ENCODE data around the gene TMEM121. TPM values are rescaled to one million over a fixed set of nuclear protein-coding genes. Genes with fewer than 3 reads are reported as not detected.

Gene TMEM121
- total RNA-seq (2014; rRNA removed; shearing (Covaris generic)) = 1.2 and 2.9 TPM in 2 replicates

DNA sequence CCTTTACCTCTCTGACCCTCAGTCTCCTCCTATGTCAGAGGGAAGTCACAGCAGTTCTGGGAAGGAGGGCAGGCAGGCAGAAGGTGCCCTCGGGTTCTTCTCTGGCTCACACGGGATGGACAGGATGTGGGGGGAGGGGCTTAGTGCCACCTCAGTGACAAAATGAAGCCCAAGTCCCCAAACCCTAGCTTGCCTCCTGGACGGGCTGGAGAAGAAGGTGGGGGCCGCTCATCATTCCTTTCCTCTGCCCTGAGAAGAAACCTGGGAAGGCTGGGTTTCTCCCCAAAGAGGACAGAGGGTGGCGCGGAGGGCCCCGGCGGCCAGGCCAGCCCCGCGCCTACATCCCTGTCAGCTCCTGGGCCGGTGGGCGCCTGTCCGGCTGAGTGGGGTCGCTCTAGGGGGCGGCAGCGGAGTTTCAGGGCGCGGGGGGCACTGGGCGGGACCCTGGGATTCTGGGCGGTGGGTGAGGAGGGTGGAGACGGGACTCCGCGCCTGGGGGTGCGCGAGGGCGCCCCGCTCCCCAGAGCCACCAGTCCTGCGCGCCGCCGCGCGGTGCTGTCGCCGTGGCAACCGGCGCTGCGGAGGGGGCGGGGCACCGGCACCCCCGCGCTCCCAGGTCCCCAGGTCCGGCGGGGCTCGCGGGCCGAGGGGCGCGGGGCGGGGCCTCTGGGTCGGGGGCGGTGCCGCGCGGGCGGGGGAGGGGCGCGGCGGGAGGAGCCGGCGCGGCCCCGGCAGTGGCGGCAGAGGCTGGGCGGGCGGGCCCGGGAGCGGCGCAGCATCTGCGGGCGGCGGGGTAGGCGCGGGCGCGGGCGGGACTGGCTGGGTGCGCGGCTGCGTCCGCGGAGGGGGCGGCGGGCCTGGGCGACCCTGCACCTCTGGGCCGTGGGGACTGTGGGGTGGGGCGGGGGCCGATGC lies at the start of gene TMEM121:
Gene TMEM121 (plus strand): TSS at position 723 of the 915 bp plus-strand sequence. CDS start 2,252 bp downstream, outside the sequence.
- no peak within 1 kb of the TSS; the same call in 1 of the 2 replicates for H3K4me3 ChIP-seq
- DNase-seq (ENCODE audit: low read depth in 1 of 2, low spot score in 2 of 2) = no peak

GRCh38 chr14:105476831-105477659 lies 49.3 kb upstream of the TMEM121 start:
- no peak for DNase-seq (ENCODE audit: low read depth in 1 of 2, low spot score in 2 of 2)
- peaks cover 26% of the 10 kb centered on the region for H3K27me3 ChIP-seq (replicated peaks)
- no peaks in the 10 kb centered on the region for H3K36me3 ChIP-seq
- H3K27ac ChIP-seq = no peak overlapping the region
- H3K4me1 ChIP-seq (replicated peaks) = peaks cover 39% of the 10 kb centered on the region
- no peaks in the 10 kb centered on the region for H3K9me3 ChIP-seq (replicated peaks)
- no peak overlapping the region for H3K4me3 ChIP-seq

More for the DNA sequence above, at the start of gene TMEM121:
- H3K36me3 ChIP-seq = no peaks in the 10 kb centered on the region
- H3K9me3 ChIP-seq (replicated peaks) = no peaks in the 10 kb centered on the region; the same call in 1 of the 2 replicates
- no peak within 1 kb of the TSS for H3K27ac ChIP-seq
- peaks cover 28% of the 10 kb centered on the region for H3K27me3 ChIP-seq (replicated peaks)
- H3K4me1 ChIP-seq (replicated peaks) = peaks cover 14% of the 10 kb centered on the region

GRCh38 chr14:105477660-105478397 lies 48.6 kb upstream of the TMEM121 start:
- Histone ChIP-seq H3K4me3 (no peak overlapping the region), H3K27ac (no peak overlapping the region), H3K27me3 (replicated peaks) (peaks cover 26% of the 10 kb centered on the region)

DNA sequence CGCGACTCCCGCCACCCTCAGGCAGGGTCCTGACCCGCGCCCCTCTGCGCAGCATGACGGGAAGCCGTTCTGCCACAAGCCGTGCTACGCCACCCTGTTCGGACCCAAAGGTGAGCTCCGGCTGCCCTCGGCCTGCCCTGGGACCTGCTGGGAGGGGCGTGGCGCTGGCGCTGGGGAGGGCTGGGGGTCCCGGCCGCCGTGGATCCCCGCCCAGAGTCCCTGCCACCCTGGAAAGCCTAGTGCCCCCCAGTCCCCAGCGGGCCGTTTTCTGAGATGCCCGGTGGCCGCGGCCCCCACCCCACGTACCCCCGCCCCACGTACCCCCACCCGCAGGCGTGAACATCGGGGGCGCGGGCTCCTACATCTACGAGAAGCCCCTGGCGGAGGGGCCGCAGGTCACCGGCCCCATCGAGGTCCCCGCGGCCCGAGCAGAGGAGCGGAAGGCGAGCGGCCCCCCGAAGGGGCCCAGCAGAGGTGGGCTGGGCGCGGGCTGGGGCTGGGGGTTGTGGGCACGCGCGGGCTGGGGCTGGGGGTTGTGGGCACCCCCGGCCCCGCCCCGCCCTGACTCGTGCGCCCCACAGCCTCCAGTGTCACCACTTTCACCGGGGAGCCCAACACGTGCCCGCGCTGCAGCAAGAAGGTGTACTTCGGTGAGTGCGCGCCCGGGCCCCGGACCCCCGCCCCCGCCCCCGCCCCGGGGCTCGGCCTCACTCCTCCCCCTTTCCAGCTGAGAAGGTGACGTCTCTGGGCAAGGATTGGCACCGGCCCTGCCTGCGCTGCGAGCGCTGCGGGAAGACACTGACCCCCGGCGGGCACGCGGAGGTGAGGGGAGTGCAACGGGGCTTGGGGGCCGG lies 47.8 kb upstream of the TMEM121 start:
- Histone ChIP-seq H3K4me3 (no peak overlapping the region), H3K36me3 (no peaks in the 10 kb centered on the region), H3K27me3 (replicated peaks) (peaks cover 25% of the 10 kb centered on the region), H3K9me3 (replicated peaks) (no peaks in the 10 kb centered on the region), H3K27ac (no peak overlapping the region), H3K4me1 (replicated peaks) (peaks cover 42% of the 10 kb centered on the region)
- DNase-seq (ENCODE audit: low read depth in 1 of 2, low spot score in 2 of 2) = no peak

More at GRCh38 chr14:105477660-105478397, 48.6 kb upstream of the TMEM121 start:
- Histone ChIP-seq H3K4me1 (replicated peaks) (peaks cover 44% of the 10 kb centered on the region), H3K36me3 (no peaks in the 10 kb centered on the region), H3K9me3 (replicated peaks) (no peaks in the 10 kb centered on the region)
- DNase-seq (ENCODE audit: low read depth in 1 of 2, low spot score in 2 of 2) = no peak

GRCh38 chr14:105479431-105480158 lies 46.8 kb upstream of the TMEM121 start:
- no peaks in the 10 kb centered on the region for H3K9me3 ChIP-seq (replicated peaks)
- peaks cover 22% of the 10 kb centered on the region for H3K27me3 ChIP-seq (replicated peaks)
- H3K27ac ChIP-seq = no peak overlapping the region
- no peak for DNase-seq (ENCODE audit: low read depth in 1 of 2, low spot score in 2 of 2)
- H3K4me3 ChIP-seq = no peak overlapping the region
- H3K36me3 ChIP-seq = no peaks in the 10 kb centered on the region
- peaks cover 34% of the 10 kb centered on the region for H3K4me1 ChIP-seq (replicated peaks)

GRCh38 chr14:105480199-105480746 lies 46.1 kb upstream of the TMEM121 start:
- H3K9me3 ChIP-seq (replicated peaks) = no peaks in the 10 kb centered on the region
- H3K27ac ChIP-seq = no peak overlapping the region; the same call in 1 of the 2 replicates
- DNase-seq (ENCODE audit: low read depth in 1 of 2, low spot score in 2 of 2) = no peak
- no peak overlapping the region for H3K4me3 ChIP-seq
- H3K36me3 ChIP-seq = no peaks in the 10 kb centered on the region
- peaks cover 27% of the 10 kb centered on the region for H3K4me1 ChIP-seq (replicated peaks)
- peaks cover 16% of the 10 kb centered on the region for H3K27me3 ChIP-seq (replicated peaks)

DNA sequence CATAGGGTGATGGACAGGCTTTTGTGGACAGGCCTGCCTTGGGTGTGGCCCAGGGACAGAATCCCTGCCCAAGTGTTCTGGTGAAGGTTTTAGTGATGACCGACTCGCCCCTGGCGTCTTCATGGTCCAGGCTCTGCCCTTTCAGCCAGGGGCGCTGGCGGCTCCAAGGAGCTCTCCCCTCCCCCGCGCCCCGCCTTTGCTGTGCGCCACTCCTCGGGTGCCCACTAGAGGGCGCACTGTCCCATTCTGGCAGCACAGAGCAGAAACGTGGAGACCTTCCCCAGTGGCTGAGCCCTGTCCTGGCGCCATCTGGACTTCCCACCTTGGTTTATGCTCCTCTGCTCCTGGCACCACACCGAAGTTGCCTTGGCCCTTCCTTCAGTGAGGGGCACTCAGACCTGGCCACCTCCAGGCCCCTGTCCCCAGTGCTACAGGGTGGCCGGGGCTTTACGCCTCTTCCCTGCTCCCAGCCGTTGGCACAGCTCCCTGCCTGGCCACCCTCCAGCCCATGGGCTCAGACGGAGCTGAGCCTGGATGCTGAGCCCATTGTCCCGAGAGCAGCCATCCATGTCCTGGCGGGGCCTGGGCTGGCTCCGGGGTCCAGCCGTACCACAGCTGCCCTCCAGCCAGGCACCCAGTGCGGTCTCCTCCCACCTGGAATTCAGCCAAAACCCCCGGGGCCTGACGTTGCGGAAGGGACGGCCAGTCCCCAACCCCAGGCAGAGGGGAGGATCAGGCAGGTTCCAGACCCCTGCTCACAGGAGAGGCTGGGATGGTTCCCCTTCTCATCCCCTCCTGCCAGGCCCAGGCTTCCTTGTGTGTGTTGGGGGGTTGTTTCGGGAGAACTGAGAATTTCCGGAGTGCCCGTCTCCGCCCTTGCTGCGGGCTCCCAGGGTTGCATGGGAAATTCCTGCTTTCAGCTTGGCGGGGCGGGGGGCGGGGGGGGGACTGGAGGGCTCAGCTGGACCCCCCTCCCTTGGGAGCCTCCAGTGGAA lies 45.3 kb upstream of the TMEM121 start:
- H3K4me3 ChIP-seq = peak overlapping the region; percentile 35
- H3K4me1 ChIP-seq (replicated peaks) = peaks cover 23% of the 10 kb centered on the region

DNA sequence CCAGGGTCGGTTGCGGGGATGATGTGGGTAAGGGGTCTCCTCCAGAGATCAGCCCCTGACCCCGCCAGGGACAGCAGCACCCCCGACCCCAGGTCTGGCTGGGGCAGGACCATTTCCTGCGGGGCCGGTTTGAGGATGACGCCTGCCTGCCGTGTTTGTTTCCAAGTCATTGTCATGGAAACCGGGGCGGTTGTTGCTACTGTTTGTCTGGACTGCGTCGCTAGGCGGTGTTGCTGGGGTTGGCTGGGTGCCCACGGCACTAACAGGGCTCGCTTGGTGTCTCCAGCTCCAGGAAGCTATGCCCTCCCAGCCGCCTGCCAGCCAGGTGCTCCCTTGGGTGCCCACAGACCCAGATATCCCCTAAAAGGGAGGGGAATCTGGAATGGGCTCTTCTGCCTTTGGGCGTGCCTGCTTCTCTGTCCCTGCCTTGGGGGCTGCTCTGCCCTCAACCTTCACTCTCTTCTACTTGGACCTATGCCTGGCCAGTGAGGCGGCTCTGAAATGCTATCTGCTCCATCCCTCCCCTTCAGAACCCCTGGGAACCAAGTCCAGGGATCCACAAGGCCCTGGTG lies 44.4 kb upstream of the TMEM121 start:
- H3K36me3 ChIP-seq = no peaks in the 10 kb centered on the region
- no peaks in the 10 kb centered on the region for H3K9me3 ChIP-seq (replicated peaks)
- peaks cover 24% of the 10 kb centered on the region for H3K4me1 ChIP-seq (replicated peaks)
- H3K4me3 ChIP-seq = peak overlapping the region; percentile 35; the same call in 1 of the 2 replicates
- H3K27me3 ChIP-seq (replicated peaks) = peaks cover 16% of the 10 kb centered on the region
- DNase-seq (ENCODE audit: low read depth in 1 of 2, low spot score in 2 of 2) = peak; percentile 91 to 97
- peak overlapping the region; percentile 96 for H3K27ac ChIP-seq

More for the DNA sequence above, 45.3 kb upstream of the TMEM121 start:
- Histone ChIP-seq H3K9me3 (replicated peaks) (no peaks in the 10 kb centered on the region), H3K27ac (peak overlapping the region; percentile 96), H3K27me3 (replicated peaks) (peaks cover 15% of the 10 kb centered on the region), H3K36me3 (no peaks in the 10 kb centered on the region)
- peak; percentile 83 to 95 for DNase-seq (ENCODE audit: low read depth in 1 of 2, low spot score in 2 of 2)

- Histone ChIP-seq H3K4me3 (no peak overlapping the region), H3K27ac (peak overlapping the region; percentile 96), H3K4me1 (replicated peaks) (peaks cover 31% of the 10 kb centered on the region), H3K27me3 (replicated peaks) (peaks cover 22% of the 10 kb centered on the region), H3K9me3 (replicated peaks) (no peaks in the 10 kb centered on the region), H3K36me3 (no peaks in the 10 kb centered on the region)
- DNase-seq (ENCODE audit: low read depth in 1 of 2, low spot score in 2 of 2) = no peak
Observed at GRCh38 chr14:105482486-105483110, 43.8 kb upstream of the TMEM121 start.

DNA sequence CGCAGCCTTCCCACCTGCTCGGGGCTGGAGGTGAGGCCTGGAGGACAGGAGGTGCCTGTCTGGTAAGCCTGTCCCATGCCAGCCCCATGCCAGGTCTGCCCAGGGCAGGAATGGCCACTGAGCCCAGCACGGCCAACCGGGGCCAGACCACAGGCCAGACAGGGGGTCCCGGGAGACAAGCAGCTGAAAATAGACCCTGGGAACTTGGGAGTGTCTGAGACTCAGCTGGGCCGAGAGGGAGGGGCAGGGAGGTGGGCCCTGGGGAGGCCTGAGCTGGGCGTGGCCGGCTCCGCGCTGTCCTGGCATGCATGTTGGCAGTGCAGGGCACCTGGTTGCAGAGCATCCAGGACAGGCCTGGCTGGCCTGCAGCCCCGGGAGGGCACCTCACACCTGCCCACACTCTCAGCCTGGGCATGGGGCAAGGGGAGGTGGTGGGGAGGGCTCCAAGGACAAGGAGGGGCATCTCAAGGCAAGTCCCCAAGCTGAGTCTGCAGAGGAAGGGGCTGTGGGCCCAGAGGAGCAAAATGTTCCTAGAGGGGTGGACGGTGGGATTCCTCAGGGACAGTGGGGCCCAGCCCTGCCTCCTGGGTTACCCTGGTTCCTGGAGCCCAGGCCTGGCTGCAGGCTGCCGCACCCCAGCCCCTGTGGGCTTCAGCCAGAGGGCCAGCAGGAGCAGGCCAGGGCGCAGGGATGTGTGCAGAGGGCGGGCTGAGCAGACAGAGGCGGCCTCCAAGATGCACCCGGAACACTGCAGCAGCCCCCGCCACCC lies 42.9 kb upstream of the TMEM121 start:
- Histone ChIP-seq H3K27ac (no peak overlapping the region), H3K27me3 (replicated peaks) (peaks cover 27% of the 10 kb centered on the region), H3K9me3 (replicated peaks) (no peaks in the 10 kb centered on the region), H3K4me3 (no peak overlapping the region), H3K36me3 (no peaks in the 10 kb centered on the region), H3K4me1 (replicated peaks) (peaks cover 32% of the 10 kb centered on the region)
- DNase-seq (ENCODE audit: low read depth in 1 of 2, low spot score in 2 of 2) = no peak
